Neural cell (in vitro differentiated cells): ENCODE results near the gene LZIC. TPM values are rescaled to one million over a fixed set of nuclear protein-coding genes. Genes with fewer than 3 reads are reported as not detected.
A peak's percentile ranks its signal among the peaks of the same experiment; 100 is the strongest.

Experiments
- H2AFZ ChIP-seq: fragments of 200-600, 300-800 bp; sonication (generic), shearing (Covaris generic); 2 replicates; pipeline ENCODE4 v1.6.0; 2014; ENCODE audit warnings: low read depth, mild to moderate bottlenecking, antibody characterized with exemption, low read length, moderate library complexity
- H3F3A ChIP-seq: fragments of 200-600 bp; shearing (Covaris generic); 2 replicates; pipeline ENCODE4 v1.6.1; 2016; ENCODE audit warnings: mild to moderate bottlenecking, moderate library complexity, mixed read lengths, antibody characterized with exemption, low read length; ENCODE audit not compliant: insufficient read depth, poor library complexity, severe bottlenecking
- H3K27ac ChIP-seq: fragments of 200-600, 300-800 bp; sonication (generic), shearing (Covaris generic); 2 replicates; pipeline ENCODE4 v1.5.1; 2014; ENCODE audit warnings: mild to moderate bottlenecking, low read length, moderate library complexity
- H3K27me3 ChIP-seq: fragments of 300-800, 200-600 bp; sonication (generic), shearing (Covaris generic); 2 replicates; pipeline ENCODE4 v1.6.0; 2014; ENCODE audit warnings: mild to moderate bottlenecking, low read depth, low read length, moderate library complexity; ENCODE audit not compliant: insufficient read depth
- H3K36me3 ChIP-seq: fragments of 300-800, 200-600 bp; sonication (generic), shearing (Covaris generic); 2 replicates; pipeline ENCODE4 v1.5.1; 2014; ENCODE audit warnings: mild to moderate bottlenecking, antibody characterized with exemption, low read length, moderate library complexity; ENCODE audit not compliant: insufficient read depth
- H3K4me2 ChIP-seq: fragments of 300-800, 200-600 bp; sonication (generic), shearing (Covaris generic); 2 replicates; pipeline ENCODE4 v1.6.0; 2014; ENCODE audit warnings: mild to moderate bottlenecking, low read length
- H3K4me3 ChIP-seq: fragments of 300-800, 200-600 bp; sonication (generic), shearing (Covaris generic); 2 replicates; pipeline ENCODE4 v1.5.1; 2014; ENCODE audit warnings: mild to moderate bottlenecking, low read length, moderate library complexity
- H3K79me2 ChIP-seq: fragments of 200-600 bp; shearing (Covaris generic); replicated peaks from 2 replicates; pipeline ENCODE4 v1.6.0; 2014; ENCODE audit warnings: mild to moderate bottlenecking, low read length, moderate library complexity; ENCODE audit not compliant: insufficient read depth
- H3K9ac ChIP-seq: fragments of 300-800, 200-600 bp; sonication (generic), shearing (Covaris generic); 2 replicates; pipeline ENCODE4 v1.6.1; 2016; ENCODE audit warnings: mild to moderate bottlenecking, low read length, mixed read lengths
- H3K9me2 ChIP-seq: fragments of 200-600 bp; shearing (Covaris generic); 2 replicates; pipeline ENCODE4 v1.6.1; 2016; ENCODE audit warnings: mild to moderate bottlenecking, low read length, mixed read lengths; ENCODE audit not compliant: insufficient read depth
- H3K9me3 ChIP-seq: fragments of 200-600, 300-800 bp; sonication (generic), shearing (Covaris generic); 2 replicates; pipeline ENCODE4 v1.6.1; 2016; ENCODE audit warnings: mild to moderate bottlenecking, mixed run types, low read length, moderate library complexity, mixed read lengths
- H4K20me1 ChIP-seq: fragments of 200-600 bp; shearing (Covaris generic); 2 replicates; pipeline ENCODE4 v1.6.1; 2016; ENCODE audit warnings: mild to moderate bottlenecking, mixed run types; ENCODE audit not compliant: insufficient read depth
- CTCF ChIP-seq: fragments of 450-650 bp; IDR thresholded peaks from 2 replicates; pipeline ENCODE4 v1.5.1; 2014; ENCODE audit warnings: antibody characterized with exemption, mild to moderate bottlenecking, moderate library complexity; ENCODE audit not compliant: poor library complexity, severe bottlenecking
- EP300 ChIP-seq: fragments of 450-650 bp; conservative IDR thresholded peaks from 2 replicates; pipeline ENCODE4 v1.6.1; 2014; ENCODE audit warnings: antibody characterized with exemption, mild to moderate bottlenecking, moderate library complexity; ENCODE audit not compliant: poor library complexity, severe bottlenecking
- EZH2 ChIP-seq: fragments of 200-600, 300-800 bp; shearing (Covaris generic), sonication (generic); IDR thresholded peaks from 2 replicates; pipeline ENCODE4 v1.6.1; 2014; ENCODE audit warnings: antibody characterized with exemption, low read length, borderline replicate concordance, mild to moderate bottlenecking; ENCODE audit not compliant: insufficient read depth, poor library complexity, severe bottlenecking
- MXI1 ChIP-seq: fragments of 450-650 bp; conservative IDR thresholded peaks from 2 replicates; pipeline ENCODE4 v1.6.1; 2014; ENCODE audit warnings: antibody characterized with exemption, mild to moderate bottlenecking; ENCODE audit not compliant: poor library complexity, severe bottlenecking
- POLR2AphosphoS5 ChIP-seq: IDR thresholded peaks from 2 replicates; pipeline ENCODE4 v1.6.1; 2012
- RAD21 ChIP-seq: fragments of 450-650 bp; conservative IDR thresholded peaks from 2 replicates; pipeline ENCODE4 v1.6.1; 2014; ENCODE audit warnings: antibody characterized with exemption, mild to moderate bottlenecking, moderate library complexity
- REST ChIP-seq: IDR thresholded peaks from 2 replicates; pipeline ENCODE4 v1.6.1; 2012; ENCODE audit warnings: borderline replicate concordance
- SMC3 ChIP-seq: fragments of 450-650 bp; conservative IDR thresholded peaks from 2 replicates; pipeline ENCODE4 v1.6.1; 2014; ENCODE audit warnings: antibody characterized with exemption, mild to moderate bottlenecking, moderate library complexity; ENCODE audit not compliant: poor library complexity
- TAF1 ChIP-seq: IDR thresholded peaks from 2 replicates; pipeline ENCODE4 v1.6.1; 2012; ENCODE audit warnings: low read depth
- polyA plus RNA-seq: library from polyadenylated mRNA; depleted of rRNA; stranded (reverse); fragments of >200 nt; gene quantifications from 2 replicates; pipeline ENCODE4 v1.2.3, GENCODE V29; 2014

The LZIC gene
- polyA plus RNA-seq, 1 donor from 2014 or later = 57.2 TPM

DNA sequence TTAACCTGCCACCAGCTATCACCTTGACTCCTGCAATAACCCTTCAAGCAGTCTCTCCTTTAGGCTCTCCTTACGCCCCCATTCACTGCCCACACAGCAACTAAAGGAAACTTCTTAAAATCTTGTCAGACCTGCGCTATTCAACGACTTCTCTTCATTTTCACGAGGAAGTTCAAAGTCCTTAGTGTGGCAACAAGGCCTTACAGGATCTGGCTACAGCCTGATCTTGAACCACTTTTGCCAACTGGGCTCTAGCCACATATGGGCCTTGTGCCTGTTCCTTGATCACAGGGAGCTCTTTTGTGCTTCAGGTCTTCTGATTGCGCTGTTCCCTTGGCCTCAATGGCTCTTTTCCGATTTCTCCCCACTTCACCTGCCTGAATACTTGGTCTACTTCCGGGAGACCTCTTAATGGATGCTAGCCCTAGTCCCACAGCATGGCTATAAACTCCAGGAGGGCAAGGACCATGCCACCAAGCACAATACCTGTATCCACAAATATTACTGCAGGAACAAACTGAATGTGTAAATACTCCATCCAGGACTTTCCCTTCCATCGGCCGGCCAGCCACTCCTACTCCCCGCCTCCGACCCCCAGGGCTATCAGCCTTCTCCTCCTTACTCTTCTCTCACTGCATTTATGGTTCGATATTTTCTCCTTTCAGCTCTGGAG, 30.8 kb downstream of the LZIC start:
- Histone ChIP-seq H3K27ac (no peak overlapping the region), H4K20me1 (no peaks in the 10 kb centered on the region), H3K9me3 (no peaks in the 10 kb centered on the region), H3K27me3 (no peaks in the 10 kb centered on the region), H2AFZ (no peak overlapping the region), H3K9ac (no peak overlapping the region), H3K36me3 (no peaks in the 10 kb centered on the region), H3K4me3 (no peak overlapping the region), H3K9me2 (no peaks in the 10 kb centered on the region), H3K79me2 (peaks cover 10% of the 10 kb centered on the region), H3K4me2 (no peak overlapping the region), H3F3A (no peaks in the 10 kb centered on the region)
- TF ChIP-seq MXI1 (no peak), RAD21 (no peak), CTCF (no peak), SMC3 (no peak), EP300 (no peak), REST (no peak), TAF1 (no peak), EZH2 (no peak), POLR2AphosphoS5 (no peak)

GRCh38 chr1:9910423-9911178, 32.6 kb downstream of the LZIC start:
- Histone ChIP-seq H3K9ac (peak overlapping the region; percentile 76), H2AFZ (peak overlapping the region; percentile 88), H3K27me3 (no peaks in the 10 kb centered on the region), H3K4me3 (peak overlapping the region; percentile 84), H3K79me2 (peaks cover 13% of the 10 kb centered on the region), H3K4me2 (peak overlapping the region; percentile 98), H3K9me3 (no peaks in the 10 kb centered on the region), H4K20me1 (no peaks in the 10 kb centered on the region), H3F3A (no peaks in the 10 kb centered on the region), H3K36me3 (no peaks in the 10 kb centered on the region), H3K9me2 (no peaks in the 10 kb centered on the region), H3K27ac (peak overlapping the region; percentile 87)
- TF ChIP-seq EP300 = no peak
- peak; percentile 89 for TF ChIP-seq POLR2AphosphoS5
- peak; percentile 71 for TF ChIP-seq MXI1
- no peak for TF ChIP-seq REST
- peak; percentile 51 for TF ChIP-seq TAF1
- TF ChIP-seq RAD21 = peak; percentile 44
- peak; percentile 26 for TF ChIP-seq SMC3
- TF ChIP-seq CTCF = no peak
- no peak for TF ChIP-seq EZH2
